Peyer's patch (tissue), 4 donors: Measurements from ENCODE around the gene RPL22.

Experiments used
- CTCF ChIP-seq, 6 experiments: fragments of 450-650 bp in 4 of 6; fragments of 200-600 bp in 2 of 6; sonication (generic) in 1 of 6; IDR thresholded peaks; one replicate each; pipeline ENCODE4 v1.5.1; 2017 to 2019; ENCODE audit warnings: antibody characterized with exemption in 6 of 6, mild to moderate bottlenecking in 3 of 6, moderate library complexity in 1 of 6
- POLR2A ChIP-seq, 2 donors: fragments of 450-650 bp; IDR thresholded peaks; one replicate each; pipeline ENCODE4 v1.5.1; 2017; ENCODE audit warnings: antibody characterized with exemption in 2 of 2, mild to moderate bottlenecking in 2 of 2, moderate library complexity in 2 of 2

- TF ChIP-seq CTCF (IDR thresholded peaks at IDR 0.05): no peak
- TF ChIP-seq POLR2A (IDR thresholded peaks at IDR 0.05): no peak
These were observed 49.8 kb downstream of the RPL22 start for GRCh38 chr1:6149597-6149996.
